Embryonic facial prominence (tissue), 1 donor: ENCODE measurements around the gene ZNF302.

ENCODE experiments used
- DNase-seq: peaks from one replicate; pipeline ENCODE4 v3.0.0-alpha.2; 2016; ENCODE audit errors: extremely low spot score

ZNF302 gene

DNA sequence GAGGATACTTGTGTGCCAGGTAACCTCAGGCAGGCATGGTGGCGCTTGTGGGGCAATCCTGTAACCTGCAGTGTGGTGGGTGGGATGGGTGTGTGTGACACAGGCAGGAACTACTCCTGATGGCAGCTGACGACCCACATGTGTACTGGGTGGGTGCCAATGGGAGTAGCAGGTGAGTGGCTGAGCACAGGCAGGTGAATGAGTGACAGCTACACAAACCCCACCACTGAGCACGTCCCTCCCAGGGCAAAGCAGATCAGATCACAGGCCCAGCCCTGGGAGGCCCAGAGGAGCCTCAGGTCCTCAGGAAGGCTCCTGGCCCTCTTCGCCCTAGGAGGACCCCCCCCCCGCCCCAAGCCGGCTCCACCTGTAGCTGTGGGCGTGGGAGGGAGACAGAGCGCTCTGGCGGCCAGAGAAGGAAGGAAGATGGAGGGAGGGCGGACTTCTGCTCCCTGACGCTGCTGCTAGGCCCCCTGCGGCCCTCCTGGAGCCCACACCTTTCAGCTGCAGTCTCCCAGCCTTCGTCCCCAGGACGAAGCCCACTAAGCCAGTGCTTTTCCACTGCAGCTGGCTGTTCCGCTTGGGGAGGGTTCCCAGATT lies 55.2 kb downstream of the ZNF302 start:
- DNase-seq, result no peak

DNA sequence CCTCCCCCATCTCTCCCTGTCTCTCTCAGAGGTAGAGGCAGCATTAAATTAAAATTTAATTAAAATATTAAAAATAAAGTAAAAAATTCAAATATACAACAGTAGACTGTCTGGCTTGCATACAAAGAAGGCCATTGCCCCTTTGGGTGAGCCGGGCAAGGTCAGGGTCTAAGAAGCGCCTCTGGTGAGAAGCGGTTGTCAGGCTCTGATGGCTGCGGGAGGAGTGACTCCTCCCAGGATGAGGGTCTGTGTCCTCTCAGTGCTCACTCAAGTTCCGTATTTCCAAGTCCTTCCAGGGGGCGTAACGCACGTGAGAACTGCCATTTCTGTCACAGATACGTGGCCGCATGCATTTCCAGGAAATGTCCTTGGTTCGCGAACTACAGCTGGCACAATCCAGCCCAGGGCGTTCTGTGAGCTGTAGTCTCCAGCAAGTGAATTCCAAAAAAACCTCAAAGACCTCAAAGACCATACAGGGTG lies 55.8 kb downstream of the ZNF302 start:
- no peak for DNase-seq

DNA sequence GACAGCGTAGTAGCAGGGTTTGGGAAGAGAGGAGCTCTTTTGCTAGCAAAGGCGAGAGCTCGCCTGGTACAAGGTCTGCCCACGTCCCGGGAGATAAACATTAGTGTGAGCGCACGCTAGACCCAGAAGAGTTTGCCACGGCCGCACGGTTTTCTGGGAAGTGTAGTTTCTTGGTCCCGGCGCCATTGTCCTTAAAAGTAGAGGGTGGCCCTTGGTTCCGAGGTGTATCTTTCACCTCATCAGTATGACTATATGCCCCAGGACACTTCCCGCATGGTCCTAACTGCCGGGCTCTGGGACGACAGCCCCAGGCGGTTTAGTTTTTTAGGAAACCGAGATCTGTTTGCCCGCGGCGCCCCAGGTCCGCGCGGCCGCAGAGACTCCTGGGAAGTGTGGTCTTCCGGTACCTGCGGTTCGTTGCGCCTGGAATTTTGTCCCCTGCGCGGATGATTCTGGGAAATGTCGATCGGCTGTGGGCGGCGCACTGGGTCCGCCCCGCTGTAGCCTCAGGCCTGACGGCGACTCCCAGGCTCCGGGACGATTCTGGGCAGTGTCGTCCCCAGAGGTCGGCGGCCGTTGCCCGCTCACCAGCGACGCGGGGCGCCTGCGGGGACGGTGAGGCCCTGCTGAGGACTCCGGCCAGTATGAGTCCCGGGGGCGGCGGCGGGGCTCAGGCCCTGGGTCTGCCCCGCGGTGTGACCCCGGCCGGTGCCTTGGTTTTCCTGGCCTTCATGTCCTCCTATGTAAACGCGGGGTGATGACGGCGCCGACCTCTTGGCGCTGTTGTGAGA lies 56.5 kb downstream of the ZNF302 start, which contains the start of gene ZNF181:
Gene ZNF181, plus strand, starts transcription at position 498 of the 791 bp plus-strand sequence. CDS start 795 bp downstream, outside the sequence.
- peak; percentile 87 for DNase-seq

DNA sequence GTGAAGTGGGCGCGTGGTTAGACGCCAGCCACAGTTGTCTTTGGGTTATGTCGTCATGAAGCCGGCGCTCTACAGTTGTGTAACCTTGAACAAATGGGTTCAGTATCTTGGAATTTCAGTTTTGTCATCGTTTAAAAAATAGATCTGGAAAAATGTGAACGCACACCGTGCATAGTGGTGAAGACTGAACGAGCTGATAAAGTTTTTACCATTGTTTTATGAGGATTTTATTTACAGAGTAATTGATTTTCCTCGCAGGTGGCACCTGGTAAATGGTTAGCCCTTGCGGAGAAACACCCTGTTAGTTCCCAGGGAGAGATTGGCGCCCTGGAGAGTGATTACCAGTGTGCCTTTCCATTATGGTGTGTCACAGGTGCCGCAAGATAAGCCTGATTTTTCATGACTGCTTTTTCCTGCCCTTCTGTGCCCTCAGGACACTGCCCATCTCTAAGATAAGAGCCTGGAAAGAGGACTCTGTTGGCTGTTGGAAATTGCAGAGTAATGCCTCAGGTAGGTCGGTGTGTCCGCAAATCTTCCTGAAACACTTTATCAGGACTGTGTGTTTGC lies 57.1 kb downstream of the ZNF302 start:
- DNase-seq, result peak; percentile 88
